Measurements from ENCODE around the gene ERCC3. TPM values are rescaled to one million over a fixed set of nuclear protein-coding genes. Genes with fewer than 3 reads are reported as not detected.
A peak's percentile ranks its signal among the peaks of the same experiment; 100 is the strongest.

Gene ERCC3
- total RNA-seq, 1 experiment from 2014 or later: 60.8 TPM

- peak within 1 kb of the TSS; percentile 84 for H3K18ac ChIP-seq (ENCODE audit: insufficient read length, low read depth, low read length)
Measured at GRCh38 chr2:127220102-127220767, 73.7 kb downstream of the ERCC3 start, which contains the start of gene CYP27C1. TSS of gene CYP27C1 (minus strand) at chr2:127220299. CDS start at chr2:127220270, 29 bp downstream.

More at GRCh38 chr2:127220102-127220767, 73.7 kb downstream of the ERCC3 start, which contains the start of gene CYP27C1:
- Histone ChIP-seq H2BK20ac (ENCODE audit: low read depth, low read length, poor library complexity, severe bottlenecking) (no peak within 1 kb of the TSS), H4K91ac (ENCODE audit: insufficient read length, low read depth, low read length) (no peak within 1 kb of the TSS), H3K79me1 (ENCODE audit: insufficient read depth, low read depth, low read length, poor library complexity, severe bottlenecking) (no peaks in the 10 kb centered on the region), H3K4me2 (ENCODE audit: insufficient read depth, insufficient read length, low read length) (peak within 1 kb of the TSS; percentile 75), H3T11ph (ENCODE audit: low read length) (no peak within 1 kb of the TSS), H4K8ac (replicated peaks; ENCODE audit: insufficient read length, low read depth, low read length) (no peak within 1 kb of the TSS), H3K27ac (ENCODE audit: insufficient read length, low read depth, low read length) (no peak within 1 kb of the TSS), H4K5ac (ENCODE audit: insufficient read length, low read depth, low read length) (no peak within 1 kb of the TSS), H3K56ac (ENCODE audit: insufficient read length, low read depth, low read length) (no peak within 1 kb of the TSS), H2BK5ac (ENCODE audit: insufficient read length, low read length) (no peak within 1 kb of the TSS), H3K23me2 (ENCODE audit: insufficient read length, low read depth, low read length, poor library complexity, severe bottlenecking) (peaks cover 12% of the 10 kb centered on the region), H3K4ac (ENCODE audit: low read depth, low read length) (no peak within 1 kb of the TSS), H3K27me3 (ENCODE audit: insufficient read depth, low read length) (no peaks in the 10 kb centered on the region; the same call in 1 of the 2 replicates), H2BK120ac (ENCODE audit: low read depth, low read length, poor library complexity, severe bottlenecking) (no peak within 1 kb of the TSS), H2BK15ac (ENCODE audit: low read depth, low read length) (no peak within 1 kb of the TSS), H3K9me3 (ENCODE audit: control insufficient read depth, low read depth, low read length) (no peaks in the 10 kb centered on the region), H3K14ac (ENCODE audit: insufficient read depth, low read length) (peak within 1 kb of the TSS; percentile 89), H3K23ac (ENCODE audit: insufficient read length, low read depth, low read length) (no peak within 1 kb of the TSS), H2AK5ac (ENCODE audit: insufficient read length, low read length) (no peak within 1 kb of the TSS), H2AFZ (ENCODE audit: low read length) (peak within 1 kb of the TSS; percentile 33), H3K9ac (ENCODE audit: extremely low read depth, insufficient read length, low read length) (peak within 1 kb of the TSS; percentile 40), H3K79me2 (ENCODE audit: insufficient read depth, low read length) (no peaks in the 10 kb centered on the region), H2BK12ac (ENCODE audit: insufficient read length, low read depth, low read length) (no peak within 1 kb of the TSS), H3K4me1 (ENCODE audit: insufficient read depth, low read length) (peaks cover 3% of the 10 kb centered on the region; the same call in 1 of the 2 replicates), H4K20me1 (ENCODE audit: control insufficient read depth, insufficient read depth, insufficient read length) (no peaks in the 10 kb centered on the region)
- Mint-ChIP-seq H3K36me3 (ENCODE audit: insufficient read depth in 1 of 3, low read depth in 3 of 3) (no peaks in the 10 kb centered on the region; a peak in 1 of 7 replicates), H3K27ac (peak within 1 kb of the TSS; percentile 48 to 97 (median 90)), H3K4me1 (peaks cover 22 to 24% of the 10 kb centered on the region in 2 experiments), H3K27me3 (ENCODE audit: low read depth) (peaks cover 49% of the 10 kb centered on the region), H3K4me3 (peak within 1 kb of the TSS; percentile 88 to 97), H3K9me3 (no peaks in the 10 kb centered on the region)
- peak; percentile 45 for DNase-seq
- no peak for TF ChIP-seq CTCF (conservative IDR thresholded peaks at IDR 0.05)
- no CpG with 5 or more reads among the region's 43 CpGs for WGBS (ENCODE audit: extremely low coverage, insufficient read length, low lambda C conversion rate)
